Activated CD8-positive, alpha-beta memory T cell treated with anti-CD3 and anti-CD28 coated beads, Interleukin-2, amount 50 U/mL, for 1 hour (primary cell): ENCODE data around the gene L3MBTL2.

Experiments
- DNase-seq: peaks from one replicate; pipeline ENCODE4 v3.0.0-alpha.2; 2020; ENCODE audit errors: extremely low read depth

The L3MBTL2 gene

DNA sequence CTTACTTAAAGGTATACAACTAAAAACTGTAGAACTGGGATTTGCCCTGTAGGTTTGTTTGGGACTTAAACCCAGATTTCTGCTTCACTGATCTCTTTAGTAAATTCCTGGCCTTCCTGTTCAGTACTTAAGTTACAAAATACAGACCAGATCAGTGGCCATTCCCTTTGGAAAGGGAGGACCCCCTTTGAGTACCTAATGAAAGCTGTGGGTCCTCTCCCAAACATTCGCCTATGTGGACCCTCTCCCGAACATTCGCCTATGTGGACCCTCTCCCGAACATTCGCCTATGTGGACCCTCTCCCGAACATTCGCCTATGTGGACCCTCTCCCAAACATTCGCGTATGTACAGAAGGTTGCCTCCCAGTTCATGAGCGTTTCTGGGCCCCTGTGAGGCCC, 10.3 kb downstream of the L3MBTL2 start:
- no peak for DNase-seq

DNA sequence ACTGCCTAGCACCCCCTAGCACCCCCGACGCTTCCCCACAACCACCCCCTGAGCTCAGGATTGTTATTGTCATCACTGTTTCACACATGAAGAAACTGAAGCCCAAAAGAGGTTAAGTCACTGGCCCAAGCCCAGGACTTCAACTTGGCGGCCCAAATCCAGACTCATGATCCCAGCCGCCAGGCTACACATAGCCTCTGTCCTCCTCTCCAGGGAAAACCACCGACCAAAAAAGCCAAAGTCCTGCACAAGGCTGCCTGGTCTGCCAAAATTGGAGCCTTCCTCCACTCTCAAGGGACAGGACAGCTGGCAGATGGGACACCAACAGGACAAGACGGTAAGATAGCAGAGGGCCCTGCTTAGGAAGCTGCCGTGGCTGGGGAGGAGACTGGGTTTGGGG, 10.8 kb downstream of the L3MBTL2 start:
- DNase-seq, result no peak

DNA sequence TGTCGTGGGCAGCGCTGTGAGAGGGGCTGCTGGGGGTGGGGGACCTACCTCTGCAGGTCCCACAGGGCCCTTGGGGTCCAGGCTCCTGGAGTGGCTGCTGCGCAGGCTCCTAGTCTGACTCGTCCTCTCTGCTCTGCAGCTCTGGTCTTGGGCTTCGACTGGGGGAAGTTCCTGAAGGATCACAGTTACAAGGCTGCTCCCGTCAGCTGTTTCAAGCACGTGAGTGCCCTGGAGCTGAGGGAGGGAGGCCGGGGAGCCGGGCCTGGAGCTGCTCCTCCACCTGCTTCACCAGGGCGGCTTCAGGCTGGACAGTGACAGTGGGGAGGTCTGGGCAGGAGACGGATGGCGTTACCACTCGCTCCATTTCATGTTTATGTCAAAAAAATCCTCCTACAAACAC, 11.9 kb downstream of the L3MBTL2 start:
- no peak for DNase-seq

DNA sequence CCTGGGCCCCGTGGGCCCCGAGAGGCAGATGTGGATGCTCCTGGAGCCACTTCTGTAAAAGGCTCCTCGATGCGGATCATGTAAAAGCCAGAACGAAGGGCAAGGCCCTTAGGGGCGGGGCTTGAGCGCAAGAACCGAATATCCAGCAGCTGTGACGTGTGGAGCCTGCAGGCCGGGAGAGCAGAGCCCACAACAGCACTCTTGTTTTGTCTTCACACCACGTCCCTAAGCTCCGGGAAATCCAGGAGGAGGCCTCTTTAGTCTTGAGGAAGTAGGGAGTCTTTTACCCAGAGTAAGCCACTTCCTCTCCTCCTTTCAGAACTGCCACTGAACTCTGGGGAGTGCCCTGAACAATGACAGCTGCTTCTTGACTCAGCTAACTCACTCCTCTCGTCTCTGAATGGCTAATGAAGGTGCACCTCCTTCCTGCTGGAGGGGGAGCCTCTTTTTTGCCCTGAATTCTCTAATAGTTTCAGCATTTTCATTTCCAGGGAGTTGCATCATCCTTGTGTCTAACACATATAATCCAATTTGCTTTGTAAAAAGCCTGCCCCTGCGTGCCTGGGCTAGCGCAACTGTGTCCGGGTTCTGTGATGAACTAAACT, 12.5 kb downstream of the L3MBTL2 start:
- no peak for DNase-seq

DNA sequence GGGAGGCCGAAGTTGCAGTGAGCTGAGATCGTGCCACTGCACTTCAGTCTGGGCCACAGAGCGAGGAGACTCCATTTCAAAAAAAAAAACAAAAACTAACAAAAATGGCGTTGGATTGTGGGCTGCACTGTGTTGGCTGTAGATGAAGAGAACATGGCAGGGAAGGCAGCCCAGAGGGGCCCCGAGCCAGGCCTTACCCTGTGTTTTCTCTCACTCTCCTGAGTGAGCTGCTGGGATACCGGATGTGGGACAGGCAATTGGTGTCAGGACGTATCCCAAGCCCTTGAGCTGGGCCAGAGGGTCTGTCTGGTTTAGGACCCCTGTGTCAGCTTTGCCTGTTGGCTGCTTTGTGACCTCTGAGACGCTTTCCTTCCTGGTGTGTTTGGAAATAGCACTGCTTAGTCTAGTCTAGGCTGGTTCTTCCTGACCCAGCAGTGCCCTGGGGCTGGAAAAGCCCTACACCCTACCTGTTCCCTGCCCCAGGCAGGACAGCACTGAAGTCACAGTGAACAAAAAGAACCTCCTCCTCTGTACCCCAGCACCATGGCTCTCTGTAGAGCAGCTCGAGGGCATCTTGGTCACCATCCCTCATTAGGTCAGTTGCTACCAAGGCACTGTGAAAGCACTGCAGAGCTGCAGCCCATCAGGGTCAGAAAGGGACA, 17.9 kb downstream of the L3MBTL2 start:
- DNase-seq, result no peak

DNA sequence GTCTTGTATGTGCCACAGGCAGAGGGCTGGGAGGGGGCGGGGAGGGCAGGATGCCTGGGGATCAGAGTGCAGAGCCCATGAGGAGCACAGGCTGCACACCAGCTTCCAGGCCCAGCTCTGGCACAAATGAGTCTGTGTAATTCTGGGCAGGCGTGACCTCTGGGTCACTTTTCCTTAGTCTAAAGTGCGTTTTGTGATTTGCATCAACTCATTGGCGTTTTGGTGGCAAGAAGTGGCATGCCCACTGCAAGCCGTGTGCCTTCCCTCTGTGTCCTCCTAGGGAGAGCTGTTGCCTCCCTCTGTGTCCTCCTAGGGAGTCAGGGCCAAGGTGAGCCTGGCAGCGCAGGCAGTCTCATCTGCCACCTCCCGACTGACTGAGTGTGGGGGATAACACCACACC, 18.4 kb downstream of the L3MBTL2 start:
- DNase-seq, result no peak

DNA sequence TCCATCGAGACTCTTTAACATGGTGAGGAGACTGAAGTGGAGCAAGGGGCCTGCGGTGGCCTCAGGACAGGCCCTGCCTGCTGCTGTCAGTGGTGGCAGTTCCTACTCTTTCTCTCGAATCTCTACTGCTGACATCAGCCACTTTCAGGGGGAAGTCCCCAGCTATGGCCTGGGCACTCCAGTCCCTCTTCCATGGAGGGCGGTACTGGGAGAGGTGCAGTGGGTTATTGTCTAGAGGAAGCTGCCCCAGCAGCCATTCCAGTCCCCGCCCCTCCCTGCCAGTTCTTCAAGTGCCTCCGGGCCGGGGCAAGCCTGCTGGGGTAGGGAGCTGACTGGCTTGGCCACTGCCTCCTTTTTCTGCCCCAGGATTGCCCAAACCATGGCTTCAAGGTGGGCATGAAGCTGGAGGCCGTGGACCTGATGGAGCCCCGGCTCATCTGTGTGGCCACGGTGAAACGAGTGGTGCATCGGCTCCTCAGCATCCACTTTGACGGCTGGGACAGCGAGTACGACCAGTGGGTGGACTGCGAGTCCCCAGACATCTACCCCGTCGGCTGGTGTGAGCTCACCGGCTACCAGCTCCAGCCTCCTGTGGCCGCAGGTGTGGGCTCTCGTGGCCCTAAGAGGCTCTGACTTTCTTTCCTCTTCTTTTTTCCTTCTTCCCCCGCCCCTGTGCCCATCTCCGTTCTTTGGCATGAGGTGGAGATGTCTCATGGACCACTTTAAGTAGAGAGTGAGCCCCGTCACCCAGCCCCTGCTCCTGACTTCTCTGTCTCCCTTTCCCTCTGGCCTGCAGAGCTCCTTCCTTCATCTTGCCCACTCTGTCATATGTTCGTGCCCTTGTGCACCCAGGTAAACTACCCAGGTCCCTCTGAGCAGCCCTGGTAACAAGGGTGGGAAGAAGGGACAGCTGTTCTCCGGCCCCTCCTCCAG, 21.9 kb downstream of the L3MBTL2 start:
- DNase-seq, result no peak

DNA sequence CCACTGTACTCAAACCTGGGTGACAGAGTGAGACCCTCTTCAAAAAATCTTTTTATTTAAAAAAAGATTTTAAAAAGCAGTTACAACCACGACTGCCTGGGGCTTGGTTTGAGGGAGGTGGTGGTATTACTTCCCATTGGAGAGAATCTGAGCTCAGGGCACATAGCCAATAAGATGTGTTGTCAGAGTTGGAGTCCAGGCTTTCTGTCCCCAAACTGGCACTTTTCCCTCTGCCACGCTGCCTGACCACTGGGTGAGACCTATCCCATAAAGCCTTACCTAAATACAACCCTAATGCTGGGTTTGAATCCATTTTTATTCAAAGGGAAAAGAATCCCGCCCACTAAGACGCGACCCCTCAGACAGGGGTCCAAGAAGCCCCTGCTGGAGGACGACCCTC, 24.1 kb downstream of the L3MBTL2 start:
- DNase-seq, result no peak

DNA sequence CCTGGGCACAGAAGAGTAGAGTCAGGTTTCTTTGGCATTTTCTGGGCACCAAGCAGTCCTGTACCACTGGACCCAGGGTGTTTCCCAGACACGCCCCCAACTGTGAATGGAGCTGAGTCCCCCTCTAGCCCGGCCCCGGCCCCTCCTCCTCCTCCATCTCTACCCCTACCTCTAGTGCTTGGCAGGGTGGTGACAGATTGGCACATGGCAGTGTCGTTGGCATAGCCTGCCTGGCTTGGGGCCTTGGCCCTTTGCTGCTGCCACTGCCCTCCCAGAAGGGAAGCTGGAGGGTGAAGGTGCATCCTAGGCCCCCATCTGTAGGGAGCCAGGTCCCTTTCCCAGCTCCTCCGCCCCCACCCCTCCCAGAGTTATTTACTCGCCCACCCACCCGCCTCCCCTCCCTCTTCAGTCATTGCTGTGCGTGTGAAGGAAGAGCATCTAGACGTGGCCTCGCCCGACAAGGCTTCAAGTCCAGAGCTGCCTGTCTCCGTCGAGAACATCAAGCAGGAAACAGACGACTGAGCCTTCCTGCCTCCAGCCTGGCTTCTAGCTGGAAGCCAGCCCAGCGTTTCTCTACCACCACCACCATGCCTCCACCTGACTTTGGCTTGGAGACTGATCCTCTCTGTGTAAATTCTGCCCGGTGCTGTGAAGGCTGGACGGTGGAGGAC, 24.8 kb downstream of the L3MBTL2 start:
- no peak for DNase-seq

DNA sequence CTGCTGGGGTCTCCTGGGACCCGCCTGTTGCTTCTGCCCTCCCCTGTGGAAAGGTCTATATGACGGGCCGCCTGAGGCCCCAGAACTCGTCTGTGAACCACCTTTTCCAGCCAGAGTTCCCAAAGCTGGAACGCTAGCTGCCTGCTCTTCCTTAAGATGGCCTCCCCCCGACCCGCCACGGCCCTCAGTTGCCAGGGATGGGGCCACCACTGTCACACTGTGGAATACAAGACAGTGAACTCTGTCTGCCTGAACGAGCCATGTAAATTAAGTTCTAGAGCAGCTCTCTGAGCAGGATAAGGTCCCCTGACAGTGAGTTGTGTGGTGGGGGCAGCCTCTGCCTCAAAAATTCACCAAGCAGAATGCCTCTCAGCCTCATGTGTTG, 25.3 kb downstream of the L3MBTL2 start:
- no peak for DNase-seq

DNA sequence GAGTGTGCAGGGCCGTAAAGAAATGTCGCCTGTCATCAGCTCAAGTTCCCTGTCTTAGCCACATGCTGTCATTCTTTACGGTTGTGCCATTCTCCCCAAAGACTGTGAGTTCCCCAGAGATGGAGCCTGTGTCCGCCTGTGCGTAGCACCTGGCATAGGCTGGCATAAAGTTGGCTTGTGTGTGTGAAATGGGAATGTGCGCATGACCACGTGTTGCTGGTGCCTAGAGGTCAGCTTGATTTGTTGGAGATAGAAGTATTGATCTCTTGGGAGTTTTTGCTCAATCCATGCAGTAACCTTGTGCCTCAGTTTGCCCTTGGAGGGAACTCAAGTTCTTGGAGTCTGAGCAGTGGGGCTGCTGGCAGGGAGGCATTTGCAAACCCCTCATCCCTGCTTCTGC, 26.3 kb downstream of the L3MBTL2 start:
- DNase-seq, result no peak

DNA sequence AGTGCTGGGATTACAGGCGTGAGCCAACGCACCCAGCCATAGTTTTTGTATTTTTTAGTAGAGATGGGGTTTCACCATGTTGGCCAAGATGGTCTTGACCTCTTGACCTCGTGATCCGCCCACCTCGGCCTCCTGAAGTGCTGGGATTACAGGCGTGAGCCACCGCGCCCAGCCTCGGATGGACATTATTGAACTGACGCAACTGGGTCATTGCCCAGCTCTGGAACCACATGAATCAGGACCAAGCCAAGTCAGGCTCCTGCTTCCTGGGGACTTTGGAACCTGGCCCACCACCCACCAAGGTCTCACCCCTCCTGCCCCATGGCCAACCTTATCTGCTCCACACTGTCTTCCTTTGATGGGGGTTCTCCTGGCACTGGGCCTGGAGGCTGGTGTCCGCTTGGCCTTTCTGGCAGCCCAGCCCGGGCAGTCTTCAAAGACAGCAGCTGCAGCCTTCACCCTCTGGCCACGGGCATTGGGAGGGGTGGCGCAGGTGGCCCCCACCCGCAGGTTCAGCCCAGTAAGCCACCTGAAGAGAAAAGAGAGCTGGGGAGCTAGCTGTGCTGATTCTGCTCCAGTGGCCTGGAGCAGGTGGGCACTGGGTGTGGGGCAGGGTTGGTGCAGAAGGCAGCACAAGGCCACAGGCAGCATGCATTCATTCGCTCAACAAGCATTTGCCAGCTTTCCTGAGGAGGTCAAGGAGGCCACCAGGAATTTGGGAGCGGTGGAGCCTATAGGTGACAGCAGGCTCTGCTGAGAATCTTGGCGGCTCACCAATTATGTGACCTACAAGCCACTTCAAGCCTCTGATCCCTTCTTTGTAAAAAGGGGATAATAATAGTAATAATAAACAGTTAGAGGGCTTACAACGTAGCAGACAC, 29.9 kb downstream of the L3MBTL2 start:
- DNase-seq, result no peak

DNA sequence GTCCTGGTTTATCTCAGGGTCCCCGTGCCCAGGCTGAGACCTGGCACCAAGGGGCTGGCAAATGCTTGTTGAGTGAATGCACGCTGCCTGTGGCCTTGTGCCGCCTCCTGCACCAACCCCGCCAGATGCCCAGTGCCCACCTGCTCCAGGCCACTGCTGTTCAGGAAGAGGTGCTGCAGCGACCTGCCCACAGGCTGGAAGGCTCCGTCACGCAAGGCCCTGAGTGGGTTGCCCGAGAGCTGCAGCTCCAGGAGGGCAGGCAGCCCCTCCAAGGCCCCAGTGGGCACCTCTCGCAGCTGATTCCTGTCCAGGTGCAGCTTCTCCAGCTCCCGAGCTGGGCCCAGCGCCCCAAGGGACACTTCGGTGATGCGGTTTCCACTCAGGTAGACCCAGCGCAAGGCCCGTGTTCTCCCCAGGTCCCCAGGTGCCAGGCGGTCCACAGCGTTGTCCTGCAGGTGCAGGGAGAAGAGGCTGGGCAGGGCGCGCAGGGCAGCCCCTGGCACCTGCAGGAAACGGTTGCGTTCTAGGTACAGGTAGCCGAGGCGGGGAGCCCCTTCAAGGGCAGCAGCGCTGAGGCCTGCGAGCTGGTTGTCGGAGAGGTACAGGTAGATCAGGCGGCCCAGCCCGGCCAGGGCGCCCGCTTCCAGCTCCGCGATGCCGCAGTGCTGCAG, 32.1 kb downstream of the L3MBTL2 start:
- no peak for DNase-seq

DNA sequence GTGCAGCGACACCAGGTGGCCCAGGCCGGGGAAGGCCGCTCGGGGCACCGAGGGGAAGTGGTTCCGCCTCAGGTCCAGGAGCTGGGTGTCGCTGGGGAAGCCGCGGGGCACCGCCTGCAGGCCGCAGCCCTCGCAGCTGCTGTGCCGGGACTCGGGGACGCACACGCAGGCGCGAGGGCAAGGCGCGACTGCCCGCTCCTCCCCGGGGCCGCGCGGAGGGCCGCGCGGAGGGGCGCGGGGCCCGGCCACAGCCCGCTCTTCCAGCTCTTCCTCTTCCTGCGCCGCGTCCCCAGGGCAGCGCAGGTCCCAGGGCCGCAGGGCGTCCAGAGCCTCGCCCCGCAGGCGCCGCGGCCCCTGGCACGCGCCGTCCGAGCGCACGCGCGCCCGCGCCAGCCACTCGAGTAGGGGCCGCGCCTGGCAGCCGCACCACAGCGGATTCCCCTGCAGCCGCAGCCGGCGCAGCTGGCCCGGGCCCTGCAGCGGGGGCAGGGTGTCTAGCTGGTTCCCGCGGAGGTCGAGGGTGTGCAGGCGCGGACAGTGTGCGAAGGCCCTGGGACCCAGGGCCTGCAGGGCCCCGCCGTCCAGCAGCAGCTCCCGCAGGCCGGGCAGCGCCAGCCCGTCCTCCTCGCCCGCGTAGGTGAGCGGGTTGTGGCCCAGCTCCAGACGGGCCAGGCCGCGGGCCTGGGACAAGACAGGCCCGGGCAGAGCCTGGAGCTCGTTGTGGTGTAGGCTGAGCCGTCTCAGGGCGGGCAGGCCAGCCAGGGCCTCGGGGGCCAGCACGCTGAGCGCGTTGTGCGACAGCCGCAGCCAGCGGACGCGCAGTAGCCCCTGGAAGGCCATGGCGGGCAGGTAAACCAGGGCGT, 32.8 kb downstream of the L3MBTL2 start:
- DNase-seq, result peak; percentile 48

DNA sequence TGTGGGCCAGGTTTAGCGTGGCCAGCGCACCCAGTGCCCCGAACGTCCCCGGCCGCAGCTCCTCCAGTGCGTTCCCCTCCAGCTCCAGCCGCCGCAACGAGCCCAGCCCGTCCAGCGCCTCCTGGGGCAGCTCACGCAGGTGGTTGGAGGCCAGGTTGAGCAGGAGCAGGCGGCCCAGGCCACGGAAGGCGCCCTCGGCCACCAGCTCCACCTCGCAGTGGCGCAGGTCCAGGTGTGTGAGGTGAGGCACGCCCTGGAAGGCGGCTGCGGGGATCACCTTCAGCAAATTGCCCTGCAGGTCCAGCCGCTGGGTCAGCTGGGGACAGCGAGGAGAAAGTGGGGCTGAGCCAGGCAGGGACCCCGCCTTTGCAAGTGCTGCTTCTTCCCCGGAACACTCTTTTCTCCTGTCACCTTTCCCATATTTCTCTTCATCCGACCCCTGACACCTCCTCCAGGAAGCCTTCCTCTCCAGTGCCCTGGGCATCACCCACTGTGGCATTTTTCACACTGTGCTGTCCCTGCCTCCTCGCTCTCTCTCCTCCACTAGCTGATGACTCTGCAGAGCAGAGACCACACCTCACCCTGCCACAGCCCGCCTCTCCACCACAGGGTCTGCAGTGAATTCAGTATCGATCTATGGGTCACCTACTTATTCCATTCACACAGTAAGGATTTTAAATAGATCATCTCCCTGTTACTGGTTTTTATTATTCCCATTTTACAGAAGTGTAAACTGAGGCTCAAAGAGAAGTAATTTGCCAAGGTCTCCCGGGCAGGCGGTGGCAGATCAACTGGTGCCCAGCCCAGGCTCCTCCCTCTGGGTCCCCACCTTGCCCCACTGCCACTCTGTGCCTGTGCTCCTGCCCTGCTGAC, 33.7 kb downstream of the L3MBTL2 start:
- DNase-seq, result no peak

DNA sequence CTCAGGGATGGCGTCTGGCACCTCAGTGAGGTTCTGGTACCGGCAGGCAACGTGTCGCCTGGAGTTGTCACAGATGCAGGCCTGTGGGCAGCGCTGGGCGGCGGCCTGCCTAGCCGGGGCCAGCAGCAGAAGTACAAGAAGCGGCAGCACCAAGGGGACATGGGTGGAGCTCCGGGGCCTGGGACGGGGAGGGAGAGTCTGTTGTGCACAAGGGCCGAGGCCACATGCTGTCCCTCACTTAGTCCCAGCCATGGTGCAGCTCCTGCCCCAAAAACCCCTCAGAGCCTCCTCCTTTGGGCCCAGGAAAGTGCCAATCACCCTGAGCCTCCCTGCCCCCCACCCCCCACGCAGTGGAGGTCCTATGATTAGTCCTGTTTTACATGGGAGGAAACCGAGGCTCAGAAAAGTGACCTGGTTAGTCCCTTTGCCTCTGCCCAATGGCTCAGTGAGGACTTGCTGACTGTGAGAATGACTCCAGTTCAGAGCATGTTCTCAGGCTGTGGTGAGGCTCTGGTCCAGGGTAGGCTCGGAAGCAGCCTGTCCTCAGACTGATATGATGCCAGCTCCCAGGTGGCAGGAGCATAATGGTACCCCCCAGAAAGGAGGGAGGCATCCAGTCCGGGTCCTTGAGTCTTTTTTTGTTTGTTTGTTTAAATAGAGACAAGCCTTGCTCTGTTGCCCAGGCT, 34.5 kb downstream of the L3MBTL2 start:
- no peak for DNase-seq

DNA sequence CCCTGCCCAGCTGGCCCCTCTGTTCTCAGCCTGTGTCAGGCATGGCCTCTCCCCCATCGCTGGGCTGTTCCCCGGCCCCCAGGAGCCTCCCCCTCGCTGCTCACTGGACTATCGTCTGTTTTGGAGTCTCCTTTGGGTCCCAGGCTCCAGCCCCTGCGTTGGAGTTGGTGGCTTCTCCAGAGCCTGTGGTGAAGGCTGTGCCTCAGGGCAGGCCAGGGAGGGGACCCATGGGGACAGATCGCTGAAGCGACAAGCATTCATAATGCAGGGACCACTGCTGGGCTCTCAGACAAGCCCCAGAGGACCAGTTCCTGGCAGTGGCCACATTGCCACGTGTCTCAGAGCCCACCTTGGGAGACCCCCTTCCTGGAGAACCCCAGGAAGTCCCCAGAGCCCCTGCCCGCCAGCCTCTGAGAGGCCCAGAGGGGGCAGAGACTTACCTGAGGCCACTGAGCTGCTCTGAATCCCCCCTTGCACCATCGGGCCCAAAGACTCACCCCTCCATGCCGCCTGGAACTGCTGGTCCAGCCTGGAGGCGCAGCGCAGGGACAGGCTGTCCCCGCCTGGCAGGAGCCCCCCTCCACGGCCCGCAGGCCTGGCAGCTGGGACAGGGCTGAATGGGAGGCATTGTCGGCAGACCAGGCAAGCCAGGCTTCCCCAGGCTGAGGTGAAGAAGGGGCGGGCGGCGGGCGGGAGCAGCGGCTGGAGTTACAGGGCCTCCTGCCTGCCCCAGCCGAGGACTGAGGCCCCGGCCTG, 35.4 kb downstream of the L3MBTL2 start, which contains the start of gene CHADL:
Gene CHADL, minus strand, starts transcription at position 555 of the 756 bp plus-strand sequence. Its CDS starts 50 bp downstream, at position 505.
- DNase-seq, result no peak
